Vagina (tissue), 2 donors: ENCODE data around the gene HOTAIR.

Source experiments
- POLR2A ChIP-seq, 2 donors: fragments of 450-650 bp; IDR thresholded peaks; one replicate each; pipeline ENCODE4 v1.6.1; 2017; ENCODE audit warnings: antibody characterized with exemption in 2 of 2, mild to moderate bottlenecking in 2 of 2, moderate library complexity in 2 of 2
- POLR2AphosphoS5 ChIP-seq, 2 donors: sonication (generic); formaldehyde crosslinking; IDR thresholded peaks; one replicate each; pipeline ENCODE4 v1.9.0; 2017; ENCODE audit warnings: antibody characterized with exemption in 2 of 2, mild to moderate bottlenecking in 2 of 2, low read depth in 1 of 2; ENCODE audit not compliant: insufficient read depth in 1 of 2
- TF ChIP-seq, protein P1 (sequence below), 3 experiments: fragments of 450-650 bp in 2 of 3; fragments of 200-600 bp in 1 of 3; sonication (generic) in 1 of 3; IDR thresholded peaks; one replicate each; pipeline ENCODE4 v1.5.1; 2017 to 2019; ENCODE audit warnings: antibody characterized with exemption in 3 of 3, mild to moderate bottlenecking in 2 of 3, moderate library complexity in 2 of 3

DNA sequence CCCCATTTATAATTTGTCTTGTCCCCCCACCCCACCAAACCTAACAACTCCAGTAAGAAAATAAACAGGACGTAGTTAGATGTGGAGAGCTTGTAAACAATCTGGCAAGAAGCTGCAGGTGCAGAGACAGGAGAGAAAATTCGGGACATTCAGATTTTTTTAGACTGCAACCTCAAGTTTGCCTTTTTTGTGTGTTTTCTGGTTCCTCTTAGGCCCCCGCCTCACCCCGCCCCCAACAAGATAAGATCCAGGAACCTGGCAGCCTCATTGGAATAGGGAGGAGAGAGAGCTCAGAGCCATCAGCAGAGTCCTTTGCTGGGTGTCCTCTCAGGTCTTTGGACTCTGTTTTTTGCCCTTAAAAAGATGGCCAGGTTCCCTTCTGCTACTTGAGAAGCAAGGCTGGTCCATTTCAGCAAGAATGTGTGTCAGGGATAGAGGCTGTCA is 13.1 kb upstream of the HOTAIR start:
- TF ChIP-seq, protein P1, sequence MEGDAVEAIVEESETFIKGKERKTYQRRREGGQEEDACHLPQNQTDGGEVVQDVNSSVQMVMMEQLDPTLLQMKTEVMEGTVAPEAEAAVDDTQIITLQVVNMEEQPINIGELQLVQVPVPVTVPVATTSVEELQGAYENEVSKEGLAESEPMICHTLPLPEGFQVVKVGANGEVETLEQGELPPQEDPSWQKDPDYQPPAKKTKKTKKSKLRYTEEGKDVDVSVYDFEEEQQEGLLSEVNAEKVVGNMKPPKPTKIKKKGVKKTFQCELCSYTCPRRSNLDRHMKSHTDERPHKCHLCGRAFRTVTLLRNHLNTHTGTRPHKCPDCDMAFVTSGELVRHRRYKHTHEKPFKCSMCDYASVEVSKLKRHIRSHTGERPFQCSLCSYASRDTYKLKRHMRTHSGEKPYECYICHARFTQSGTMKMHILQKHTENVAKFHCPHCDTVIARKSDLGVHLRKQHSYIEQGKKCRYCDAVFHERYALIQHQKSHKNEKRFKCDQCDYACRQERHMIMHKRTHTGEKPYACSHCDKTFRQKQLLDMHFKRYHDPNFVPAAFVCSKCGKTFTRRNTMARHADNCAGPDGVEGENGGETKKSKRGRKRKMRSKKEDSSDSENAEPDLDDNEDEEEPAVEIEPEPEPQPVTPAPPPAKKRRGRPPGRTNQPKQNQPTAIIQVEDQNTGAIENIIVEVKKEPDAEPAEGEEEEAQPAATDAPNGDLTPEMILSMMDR (IDR thresholded peaks at IDR 0.05): no peak
- TF ChIP-seq POLR2A (IDR thresholded peaks at IDR 0.05) (no peak), POLR2AphosphoS5 (IDR thresholded peaks at IDR 0.05; ENCODE audit: insufficient read depth in 1 of 2, low read depth in 1 of 2) (no peak)
